DMS53 treated with DMSO at 0.1 percent for 48 hours (cell line): ENCODE measurements around the gene IFIT3.
"Not testable (repeated sequence)": the region's sequence is repeated elsewhere in the genome, so short reads cannot be mapped to it uniquely, and the experiment has no call there.

Experiments used
- DNase-seq: peaks from one replicate; lab custom pipeline; 2025; ENCODE audit not compliant: unreplicated experiment; lab: John Stamatoyannopoulos, UW

The IFIT3 gene

DNA sequence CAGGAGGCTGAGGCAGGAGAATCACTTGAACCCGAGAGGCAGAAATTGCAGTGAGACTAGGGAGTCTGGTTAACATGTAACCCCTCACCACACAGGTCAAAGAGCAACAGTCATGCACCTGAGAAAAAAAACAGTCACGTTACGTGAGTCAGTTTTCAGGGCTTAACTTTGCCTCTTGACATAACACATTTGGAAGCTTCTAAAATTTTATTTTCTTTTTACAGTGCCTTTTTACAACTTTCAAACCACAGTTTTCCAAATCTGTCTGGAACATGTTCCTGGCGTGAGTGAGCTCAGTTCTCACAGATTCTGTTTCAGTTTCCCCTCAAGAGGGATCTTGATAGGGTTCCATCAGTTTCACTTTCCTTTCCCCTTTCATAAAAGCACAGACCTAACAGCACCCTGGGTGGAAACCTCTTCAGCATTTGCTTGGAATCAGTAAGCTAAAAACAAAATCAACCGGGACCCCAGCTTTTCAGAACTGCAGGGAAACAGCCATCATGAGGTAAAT, 4.4 kb downstream of the IFIT3 start:
- peak; percentile 40 for DNase-seq

GRCh38 chr10:89335226-89335625, 7.4 kb downstream of the IFIT3 start:
- DNase-seq, result no peak

DNA sequence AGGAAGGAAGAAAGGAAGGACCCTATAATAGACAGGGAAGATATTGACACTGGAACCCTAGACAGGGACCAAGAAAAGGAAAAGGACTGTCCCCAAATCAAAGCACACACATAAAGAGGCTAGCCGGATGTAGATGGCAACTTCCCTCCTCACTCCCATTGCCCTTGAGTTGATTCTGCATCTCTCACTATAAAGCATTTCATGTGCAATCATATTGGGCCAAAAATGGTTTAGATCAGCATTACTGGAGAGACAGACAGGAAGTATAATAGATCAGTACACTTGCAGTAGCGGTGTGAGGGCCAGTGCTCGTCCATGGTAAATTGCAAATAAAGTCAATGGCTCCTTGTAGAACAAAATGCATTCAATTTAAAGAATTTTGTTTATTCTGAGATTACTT, 8.4 kb downstream of the IFIT3 start:
- DNase-seq, result no peak

DNA sequence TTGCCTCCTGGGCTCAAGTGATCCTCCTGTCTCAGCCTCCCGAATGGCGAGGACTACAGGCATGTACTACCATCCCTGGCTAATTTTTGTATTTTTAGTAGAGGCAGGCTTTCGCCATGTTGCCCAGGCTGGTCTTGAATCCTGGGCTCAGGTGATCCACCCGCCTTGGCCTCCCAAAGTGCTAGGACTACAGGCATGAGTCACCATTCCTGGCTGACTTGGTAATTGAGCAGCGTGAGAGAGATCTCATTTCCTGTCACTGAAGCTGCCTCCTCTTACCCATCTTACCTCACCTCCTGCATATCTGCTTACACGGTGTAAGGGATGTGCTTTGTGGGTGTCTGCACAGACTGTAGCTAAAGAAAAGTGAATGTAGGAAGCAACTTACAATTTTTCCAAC, 9.7 kb downstream of the IFIT3 start:
- DNase-seq, result peak; percentile 68

DNA sequence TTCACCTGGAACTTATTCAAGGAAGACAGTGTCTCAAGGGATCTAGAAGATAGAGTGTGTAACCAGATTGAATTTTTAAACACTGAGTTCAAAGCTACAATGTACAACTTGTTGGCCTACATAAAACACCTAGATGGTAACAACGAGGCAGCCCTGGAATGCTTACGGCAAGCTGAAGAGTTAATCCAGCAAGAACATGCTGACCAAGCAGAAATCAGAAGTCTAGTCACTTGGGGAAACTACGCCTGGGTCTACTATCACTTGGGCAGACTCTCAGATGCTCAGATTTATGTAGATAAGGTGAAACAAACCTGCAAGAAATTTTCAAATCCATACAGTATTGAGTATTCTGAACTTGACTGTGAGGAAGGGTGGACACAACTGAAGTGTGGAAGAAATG, 10.9 kb downstream of the IFIT3 start:
- DNase-seq, result no peak

DNA sequence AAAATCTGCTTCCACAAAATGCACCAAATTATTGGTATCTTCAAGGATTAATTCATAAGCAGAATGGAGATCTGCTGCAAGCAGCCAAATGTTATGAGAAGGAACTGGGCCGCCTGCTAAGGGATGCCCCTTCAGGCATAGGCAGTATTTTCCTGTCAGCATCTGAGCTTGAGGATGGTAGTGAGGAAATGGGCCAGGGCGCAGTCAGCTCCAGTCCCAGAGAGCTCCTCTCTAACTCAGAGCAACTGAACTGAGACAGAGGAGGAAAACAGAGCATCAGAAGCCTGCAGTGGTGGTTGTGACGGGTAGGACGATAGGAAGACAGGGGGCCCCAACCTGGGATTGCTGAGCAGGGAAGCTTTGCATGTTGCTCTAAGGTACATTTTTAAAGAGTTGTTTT, 12.1 kb downstream of the IFIT3 start:
- no peak for DNase-seq

DNA sequence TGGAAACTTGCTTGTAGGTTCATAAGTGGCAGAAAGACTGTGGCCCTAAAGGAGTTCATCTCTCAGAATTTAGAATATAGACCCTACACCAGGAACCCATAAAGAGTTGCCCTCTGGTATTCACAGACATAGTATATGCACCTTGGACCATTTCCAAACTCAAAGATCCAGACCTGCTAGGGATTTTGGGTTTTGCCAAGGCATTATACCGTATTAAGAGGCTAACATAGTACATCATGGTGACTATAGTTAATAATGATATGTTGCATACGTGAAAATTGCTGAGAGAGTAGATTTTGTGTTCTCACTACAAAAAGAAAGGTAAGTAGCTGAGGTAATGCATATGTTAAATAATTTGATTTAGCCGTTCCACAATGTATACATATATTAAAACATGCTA, 13.9 kb downstream of the IFIT3 start:
- no peak for DNase-seq

DNA sequence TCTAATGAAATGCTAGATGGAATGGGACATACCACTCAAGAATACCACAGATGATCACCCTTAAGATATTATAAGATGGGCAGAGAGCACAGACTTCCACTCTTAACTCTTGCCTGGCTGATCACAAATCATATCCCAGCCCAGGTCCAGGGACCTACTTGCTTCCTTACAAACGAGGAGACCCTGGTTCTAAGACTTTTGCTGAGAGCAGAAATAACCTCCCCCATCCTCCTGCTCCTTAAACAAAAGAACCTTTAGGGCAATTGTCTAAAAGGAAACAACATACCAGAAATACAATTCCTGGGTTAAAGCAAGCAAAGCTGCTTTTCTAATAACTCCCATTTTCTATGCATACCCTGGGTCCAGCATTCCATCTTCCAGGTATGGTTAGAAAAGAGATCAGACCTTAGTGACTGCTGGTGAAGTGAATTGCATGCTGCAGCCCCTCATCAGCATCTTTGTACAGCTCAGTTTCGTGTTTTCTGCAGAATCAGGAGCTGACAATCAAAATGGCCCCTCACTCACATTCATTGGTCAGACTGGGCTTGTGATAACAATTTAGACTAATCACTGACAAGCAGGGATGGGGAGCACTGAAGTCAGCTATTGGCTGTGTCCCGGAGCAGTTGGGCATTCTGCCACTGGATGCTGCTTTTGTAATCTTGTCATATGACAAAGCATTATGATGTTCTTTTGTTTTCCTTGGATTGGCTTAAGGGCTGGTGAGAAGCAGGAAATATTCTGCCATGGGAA, 14.6 kb downstream of the IFIT3 start:
- no peak for DNase-seq

GRCh38 chr10:89343089-89343767, 15.4 kb downstream of the IFIT3 start:
- no peak for DNase-seq

DNA sequence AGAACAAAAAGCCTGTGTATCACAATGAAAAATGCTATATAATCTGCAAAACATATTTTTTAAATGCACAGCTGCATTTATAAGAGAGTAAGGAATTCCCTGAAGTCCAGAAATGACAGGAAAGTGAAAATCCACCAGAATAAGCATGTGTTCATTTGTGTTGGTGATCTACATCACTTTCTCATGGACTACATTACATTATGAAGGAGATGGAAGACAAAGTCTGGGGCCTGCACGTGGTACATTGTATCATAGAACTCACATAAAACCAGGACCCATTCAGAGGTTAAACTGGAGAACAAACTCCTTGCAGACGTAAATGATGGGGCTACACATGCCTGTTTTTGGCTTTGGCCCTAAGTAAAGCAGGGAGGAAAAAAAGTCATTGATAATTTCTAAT, 16.4 kb downstream of the IFIT3 start:
- DNase-seq, result no peak

- no peak for DNase-seq
These were observed 17.7 kb downstream of the IFIT3 start for GRCh38 chr10:89345367-89346000.

DNA sequence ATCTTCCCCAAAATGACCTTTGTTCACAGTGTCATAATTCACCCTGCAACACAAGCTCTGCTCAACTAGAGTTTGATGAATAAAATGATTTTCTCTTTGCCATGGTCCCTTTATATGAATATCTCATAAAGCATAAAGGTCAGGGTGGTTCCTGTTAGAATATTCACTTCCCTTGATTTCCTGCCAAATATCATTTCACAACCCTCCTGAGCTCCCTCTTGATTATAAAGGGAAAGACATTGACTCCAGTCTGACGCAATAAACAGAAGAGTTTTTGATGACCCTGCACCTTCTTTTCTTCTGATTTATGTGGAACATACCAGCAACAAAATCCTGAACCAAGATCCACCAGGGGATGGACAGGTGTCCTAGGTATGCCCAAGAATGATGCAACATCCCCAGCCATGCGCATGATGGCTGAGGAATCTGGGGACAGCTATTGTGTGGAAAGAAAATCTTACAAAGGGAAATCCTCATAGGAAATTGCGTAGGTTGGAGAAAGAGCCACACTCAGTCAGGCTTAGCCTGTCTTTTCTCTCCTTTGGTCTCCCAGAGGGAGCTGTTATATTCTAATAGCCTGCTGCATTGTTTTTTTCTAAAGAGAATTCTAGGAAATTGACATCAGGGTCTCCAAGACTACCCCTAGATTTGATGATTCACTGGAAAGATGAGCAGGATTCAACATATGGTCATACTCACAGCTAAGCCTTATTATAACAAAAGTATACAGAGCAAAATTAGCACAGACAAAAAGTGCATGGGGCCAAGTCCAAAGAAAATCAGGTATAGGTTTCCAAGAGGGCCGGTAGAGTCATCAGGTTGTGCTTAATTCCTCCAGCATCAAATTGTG, 18.8 kb downstream of the IFIT3 start:
- no peak for DNase-seq

DNA sequence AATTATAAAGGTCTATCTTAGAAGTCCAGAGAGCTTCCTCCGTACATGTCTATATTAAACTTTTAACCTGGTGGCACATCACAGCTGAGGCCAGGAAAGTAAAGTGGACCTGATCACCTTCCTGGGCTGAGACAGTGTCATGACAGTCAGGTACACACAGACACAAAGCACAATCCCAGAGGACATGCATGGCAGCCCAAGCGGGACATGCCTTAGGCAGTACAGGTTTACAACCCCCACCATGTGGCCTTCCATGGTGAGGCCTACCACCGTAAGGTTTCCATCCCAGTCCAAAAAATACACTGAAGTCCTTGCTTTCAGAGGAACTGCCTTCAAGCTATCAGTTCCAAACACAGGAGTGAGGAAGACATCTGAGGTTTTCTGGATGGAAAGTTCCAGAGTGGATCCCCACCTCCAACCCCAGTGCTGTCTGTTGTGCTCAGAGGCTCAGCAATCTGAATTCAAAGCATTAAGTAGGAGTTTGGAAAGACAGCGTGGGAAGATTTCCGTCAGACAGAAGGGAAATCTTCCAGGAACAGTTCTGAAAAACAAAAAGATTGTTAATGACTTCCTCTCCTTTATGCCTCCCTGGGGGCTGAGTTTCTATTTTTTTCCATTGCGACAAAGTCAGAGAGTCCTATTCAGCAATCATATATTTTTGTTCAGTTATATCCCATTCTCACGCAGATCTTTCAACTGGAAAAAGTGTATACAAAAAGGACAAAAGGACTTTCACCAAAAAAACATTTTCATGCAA, 20.1 kb downstream of the IFIT3 start:
- no peak for DNase-seq

- no peak for DNase-seq
These were observed 20.7 kb downstream of the IFIT3 start for GRCh38 chr10:89348481-89348880.

- DNase-seq, result no peak
These were observed 21.2 kb downstream of the IFIT3 start for GRCh38 chr10:89348975-89349374.

DNA sequence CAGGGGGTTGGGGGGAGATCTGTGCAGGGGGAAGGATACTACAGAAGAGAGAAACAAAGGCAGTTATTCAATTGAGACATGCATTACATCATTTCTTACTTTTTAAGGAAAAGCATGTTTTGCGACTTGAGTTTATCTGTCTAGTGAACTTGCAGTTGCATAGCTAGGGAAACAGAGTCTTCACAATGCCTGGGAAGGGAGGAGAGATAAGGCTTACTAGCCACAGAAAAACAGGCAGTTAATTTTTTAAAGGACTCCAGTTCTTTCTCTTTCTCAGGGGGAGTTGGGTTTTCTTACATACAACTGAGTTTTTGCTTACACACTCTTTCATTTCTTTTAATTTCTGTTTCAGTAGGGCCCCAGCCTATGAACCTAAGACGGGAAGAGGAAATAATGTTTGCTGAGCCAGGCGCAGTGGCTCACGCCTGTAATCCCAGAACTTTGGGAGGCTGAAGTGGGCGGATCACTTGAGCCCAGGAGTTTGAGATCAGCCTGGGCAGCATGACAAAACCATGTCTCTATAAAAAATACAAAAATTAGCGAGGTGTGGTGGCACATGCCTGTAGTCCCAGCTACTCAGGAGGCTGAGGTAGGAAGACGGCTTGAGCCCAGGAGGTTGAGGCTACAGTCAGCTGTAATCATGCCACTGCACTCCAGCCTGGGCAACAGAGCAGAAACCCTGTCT, 23.0 kb downstream of the IFIT3 start:
- DNase-seq, result not testable (repeated sequence)

DNA sequence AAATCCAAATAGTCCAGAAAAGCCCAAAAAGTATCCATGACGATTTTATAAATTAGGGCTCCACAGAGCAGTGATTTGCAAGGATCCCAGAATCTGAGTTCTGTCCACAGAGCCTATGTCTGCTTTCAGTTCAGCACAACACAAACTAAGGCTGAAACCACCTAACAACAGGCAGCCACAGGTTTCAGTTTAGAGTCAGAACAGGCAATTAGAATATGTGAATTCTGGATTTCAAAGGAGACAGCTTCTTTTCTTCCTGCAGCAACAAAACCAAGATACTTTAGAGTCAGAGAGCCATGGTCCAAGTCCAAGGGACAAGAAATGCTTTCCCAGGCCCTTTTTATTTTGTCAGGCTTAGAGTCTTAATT, 23.6 kb downstream of the IFIT3 start:
- DNase-seq, result no peak

DNA sequence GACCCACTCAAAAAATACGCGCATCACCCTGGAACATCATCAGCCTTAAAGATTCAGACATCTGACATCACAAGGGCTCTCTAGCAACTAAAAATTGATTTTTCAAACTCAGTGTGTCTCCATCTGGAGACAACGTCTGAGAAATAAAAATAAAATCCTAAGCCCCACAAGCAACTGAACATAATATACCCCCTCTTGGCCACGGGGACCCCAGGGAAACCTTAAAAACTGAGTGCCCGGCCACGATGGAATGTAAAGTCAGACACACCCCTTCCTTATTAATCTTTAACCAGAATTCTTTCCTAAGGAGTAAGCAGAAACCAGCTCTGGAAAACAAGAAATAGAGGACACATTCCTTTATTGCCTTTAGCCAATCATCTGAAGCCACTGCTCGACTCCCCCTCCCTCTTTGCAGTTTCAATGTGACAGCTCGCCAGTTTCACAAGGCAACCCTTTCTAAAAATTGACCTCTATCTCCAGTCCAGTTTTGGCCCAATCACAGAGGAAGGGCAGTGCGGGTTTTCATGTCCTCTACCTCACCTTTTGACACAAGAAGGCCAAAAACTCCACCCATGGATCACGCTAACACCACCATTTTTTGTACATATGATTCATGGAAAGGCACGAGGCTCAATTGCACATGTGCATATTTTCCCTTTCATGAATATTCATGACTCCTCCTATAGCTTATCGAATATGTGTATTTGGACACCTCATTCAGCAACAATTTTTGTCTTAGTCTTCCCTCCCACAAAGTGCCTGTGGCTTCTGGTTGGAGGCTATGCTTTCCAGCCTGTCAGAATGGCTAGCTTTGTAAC, 24.2 kb downstream of the IFIT3 start:
- no peak for DNase-seq

DNA sequence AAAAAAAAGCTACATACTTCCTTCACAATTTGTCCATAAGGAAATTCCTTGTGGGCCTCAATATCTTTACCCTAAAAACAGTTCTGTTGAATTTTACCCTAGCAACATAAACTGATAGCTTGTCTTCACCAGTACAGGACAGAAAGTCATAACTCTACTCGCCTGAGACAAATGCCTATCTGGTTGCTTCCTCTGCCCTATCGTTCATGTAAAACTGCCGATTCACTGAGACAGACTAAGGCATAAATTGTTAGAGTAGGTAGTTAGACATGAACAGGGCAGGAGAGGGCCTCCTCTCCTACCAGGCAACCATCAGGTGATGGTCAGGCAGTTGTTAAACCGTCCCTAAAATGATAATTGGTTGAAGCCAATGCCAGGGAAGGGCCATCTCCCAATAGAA, 25.0 kb downstream of the IFIT3 start:
- no peak for DNase-seq
